Coronary artery (tissue), 2 donors: ENCODE measurements around the gene DYRK2.

Experiments
- DNase-seq: peaks from one replicate; pipeline ENCODE4 v3.0.0-alpha.2; 2017; ENCODE audit warnings: low spot score
- H3K27ac ChIP-seq, 2 donors: fragments of 200-600 bp; sonication (generic); one replicate each; pipeline ENCODE4 v1.5.1; 2016 to 2019
- H3K4me3 ChIP-seq: fragments of 200-600 bp; sonication (generic); 2 replicates; pipeline ENCODE4 v1.5.1; 2016; ENCODE audit warnings: mild to moderate bottlenecking, moderate library complexity
- CTCF ChIP-seq: fragments of 200-600 bp; sonication (generic); IDR thresholded peaks from one replicate; pipeline ENCODE4 v1.5.1; 2019; ENCODE audit warnings: antibody characterized with exemption

The DYRK2 gene

GRCh38 chr12:67621112-67621511, 27.4 kb upstream of the DYRK2 start:
- no peak for TF ChIP-seq CTCF
- no peak overlapping the region for H3K27ac ChIP-seq
- no peak overlapping the region for H3K4me3 ChIP-seq
- no peak for DNase-seq

- H3K27ac ChIP-seq: no peak overlapping the region
- no peak for TF ChIP-seq CTCF
- H3K4me3 ChIP-seq: no peak overlapping the region
- DNase-seq: no peak
Measured at GRCh38 chr12:67621926-67622325, 26.6 kb upstream of the DYRK2 start.

GRCh38 chr12:67623259-67623658, 25.3 kb upstream of the DYRK2 start:
- Histone ChIP-seq H3K27ac (no peak overlapping the region), H3K4me3 (no peak overlapping the region)
- no peak for DNase-seq

GRCh38 chr12:67624355-67624754, 24.2 kb upstream of the DYRK2 start:
- Histone ChIP-seq H3K27ac (no peak overlapping the region), H3K4me3 (no peak overlapping the region)
- no peak for DNase-seq
- TF ChIP-seq CTCF: no peak

More at GRCh38 chr12:67623259-67623658, 25.3 kb upstream of the DYRK2 start:
- TF ChIP-seq CTCF: no peak

GRCh38 chr12:67625004-67625403, 23.5 kb upstream of the DYRK2 start:
- Histone ChIP-seq H3K27ac (no peak overlapping the region), H3K4me3 (no peak overlapping the region)
- DNase-seq: no peak
- TF ChIP-seq CTCF: no peak

GRCh38 chr12:67626156-67626555, 22.4 kb upstream of the DYRK2 start:
- DNase-seq: no peak

More at GRCh38 chr12:67626156-67626555, 22.4 kb upstream of the DYRK2 start:
- Histone ChIP-seq H3K27ac (no peak overlapping the region), H3K4me3 (no peak overlapping the region)
- TF ChIP-seq CTCF: no peak
